Suprapubic skin (tissue), 3 donors: ENCODE results near the gene PVALB.

Experiments used
- CTCF ChIP-seq, 2 donors: fragments of 200-600 bp in 1 of 2; fragments of 450-650 bp in 1 of 2; sonication (generic) in 1 of 2; IDR thresholded peaks; one replicate each; pipeline ENCODE4 v1.5.1; 2016 to 2019; ENCODE audit warnings: antibody characterized with exemption in 2 of 2, mild to moderate bottlenecking in 1 of 2, moderate library complexity in 1 of 2
- EP300 ChIP-seq: sonication (generic); formaldehyde crosslinking; IDR thresholded peaks from one replicate; pipeline ENCODE4 v1.6.1; 2017; ENCODE audit warnings: antibody characterized with exemption
- POLR2A ChIP-seq, 2 donors: fragments of 450-650 bp; IDR thresholded peaks; one replicate each; pipeline ENCODE4 v1.6.1; 2017; ENCODE audit warnings: antibody characterized with exemption in 2 of 2, mild to moderate bottlenecking in 2 of 2, moderate library complexity in 2 of 2

GRCh38 chr22:36863979-36864378, 47.1 kb upstream of the PVALB start:
- TF ChIP-seq EP300 (no peak), CTCF (IDR thresholded peaks at IDR 0.05) (no peak), POLR2A (IDR thresholded peaks at IDR 0.05) (no peak)
